Lower leg skin (tissue), 4 donors: ENCODE measurements around the gene SPDYE4. TPM values are rescaled to one million over a fixed set of nuclear protein-coding genes. Genes with fewer than 3 reads are reported as not detected.

Experiments used
- DNase-seq, 2 donors: peaks; one replicate each; pipeline ENCODE4 v3.0.0-alpha.2; 2019; ENCODE audit warnings: low spot score in 2 of 2
- H3K4me3 ChIP-seq: fragments of 200-600 bp; sonication (generic); 2 replicates; pipeline ENCODE4 v1.5.1; 2017; ENCODE audit warnings: mild to moderate bottlenecking, low read depth; ENCODE audit not compliant: poor library complexity, severe bottlenecking
- POLR2A ChIP-seq, 2 donors: fragments of 450-650 bp; IDR thresholded peaks; one replicate each; pipeline ENCODE4 v1.6.1; 2016 to 2017; ENCODE audit warnings: antibody characterized with exemption in 2 of 2, mild to moderate bottlenecking in 1 of 2, moderate library complexity in 1 of 2
- WGBS, 2 donors: methylation state at CpG; one replicate each; pipeline ENCODE4 v1.1.5; 2018; 5-methylcytosine and 5-hydroxymethylcytosine counted together
- intact Hi-C: fragments of 100-400 bp; cut with DNase I; formaldehyde crosslinking; loops from one replicate; pipeline ENCODE4 v1.15.0; 2023; ENCODE audit warnings: low total_unique reads
- total RNA-seq, 4 donors: library from RNA; depleted of rRNA; stranded (reverse); fragments of >200 nt; gene quantifications; one replicate each; pipeline ENCODE4 v1.1.0, GENCODE V29; 2016
- TF ChIP-seq, protein P1 (sequence below), 3 donors: fragments of 450-650 bp; IDR thresholded peaks; one replicate each; pipeline ENCODE4 v1.5.1; 2016; ENCODE audit warnings: antibody characterized with exemption in 3 of 3, mild to moderate bottlenecking in 3 of 3, moderate library complexity in 2 of 3

The SPDYE4 gene
- total RNA-seq, 4 donors from 2014 or later, result not detected

DNA sequence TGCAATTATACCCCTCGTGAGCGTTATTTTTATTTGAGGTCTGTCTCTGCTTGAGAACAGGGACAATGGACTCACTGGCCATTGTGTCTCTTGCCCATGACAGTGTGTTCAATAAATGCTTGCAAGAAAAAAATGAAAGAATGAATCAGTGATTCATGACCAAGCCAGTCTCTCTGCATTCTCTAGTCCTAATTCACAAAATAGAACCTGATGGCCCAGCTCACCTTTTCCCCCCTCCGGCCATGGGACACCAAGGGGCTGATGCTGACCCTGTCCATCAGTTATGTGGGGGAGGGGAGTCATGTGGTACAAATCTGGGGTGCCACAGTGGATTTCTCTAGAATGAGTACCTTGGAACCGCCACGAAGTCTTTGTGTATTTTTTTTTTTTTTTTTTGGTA is 51.9 kb downstream of the SPDYE4 start:
- intact Hi-C loops, result no loop called here
- DNase-seq, result peak in 1 of 2 donors; percentile 48
- WGBS, 2 donors, result 88 to 93% methylated on average over 5 of the region's 5 CpGs
- H3K4me3 ChIP-seq, result no peak overlapping the region
- TF ChIP-seq, protein P1, sequence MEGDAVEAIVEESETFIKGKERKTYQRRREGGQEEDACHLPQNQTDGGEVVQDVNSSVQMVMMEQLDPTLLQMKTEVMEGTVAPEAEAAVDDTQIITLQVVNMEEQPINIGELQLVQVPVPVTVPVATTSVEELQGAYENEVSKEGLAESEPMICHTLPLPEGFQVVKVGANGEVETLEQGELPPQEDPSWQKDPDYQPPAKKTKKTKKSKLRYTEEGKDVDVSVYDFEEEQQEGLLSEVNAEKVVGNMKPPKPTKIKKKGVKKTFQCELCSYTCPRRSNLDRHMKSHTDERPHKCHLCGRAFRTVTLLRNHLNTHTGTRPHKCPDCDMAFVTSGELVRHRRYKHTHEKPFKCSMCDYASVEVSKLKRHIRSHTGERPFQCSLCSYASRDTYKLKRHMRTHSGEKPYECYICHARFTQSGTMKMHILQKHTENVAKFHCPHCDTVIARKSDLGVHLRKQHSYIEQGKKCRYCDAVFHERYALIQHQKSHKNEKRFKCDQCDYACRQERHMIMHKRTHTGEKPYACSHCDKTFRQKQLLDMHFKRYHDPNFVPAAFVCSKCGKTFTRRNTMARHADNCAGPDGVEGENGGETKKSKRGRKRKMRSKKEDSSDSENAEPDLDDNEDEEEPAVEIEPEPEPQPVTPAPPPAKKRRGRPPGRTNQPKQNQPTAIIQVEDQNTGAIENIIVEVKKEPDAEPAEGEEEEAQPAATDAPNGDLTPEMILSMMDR (IDR thresholded peaks at IDR 0.05), result no peak

DNA sequence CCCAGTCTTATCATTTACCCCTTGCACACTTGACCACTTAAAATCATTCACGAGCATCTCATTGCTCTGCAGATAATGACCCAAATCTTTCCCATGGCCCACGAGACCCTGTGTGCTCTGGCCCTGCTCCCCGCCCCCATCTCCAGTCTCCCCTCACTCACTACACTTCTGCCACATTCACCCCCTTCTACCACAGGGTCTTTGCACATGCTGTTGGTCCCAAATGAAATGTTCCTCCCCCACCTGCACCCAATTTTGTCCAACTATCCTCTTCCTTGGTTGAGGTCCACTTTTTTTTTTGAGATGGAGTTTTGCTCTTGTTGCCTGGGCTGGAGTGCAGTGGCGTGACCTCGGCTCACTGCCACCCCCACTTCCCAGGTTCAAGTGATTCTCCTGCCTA is 52.9 kb downstream of the SPDYE4 start:
- intact Hi-C loops, result no loop called here
- no peak overlapping the region for H3K4me3 ChIP-seq
- TF ChIP-seq, protein P1 (IDR thresholded peaks at IDR 0.05), result no peak
- no peak for TF ChIP-seq POLR2A (IDR thresholded peaks at IDR 0.05)
- WGBS, 2 donors, result 98% methylated on average over 5 of the region's 5 CpGs
- peak in 1 of 2 donors; percentile 21 for DNase-seq

DNA sequence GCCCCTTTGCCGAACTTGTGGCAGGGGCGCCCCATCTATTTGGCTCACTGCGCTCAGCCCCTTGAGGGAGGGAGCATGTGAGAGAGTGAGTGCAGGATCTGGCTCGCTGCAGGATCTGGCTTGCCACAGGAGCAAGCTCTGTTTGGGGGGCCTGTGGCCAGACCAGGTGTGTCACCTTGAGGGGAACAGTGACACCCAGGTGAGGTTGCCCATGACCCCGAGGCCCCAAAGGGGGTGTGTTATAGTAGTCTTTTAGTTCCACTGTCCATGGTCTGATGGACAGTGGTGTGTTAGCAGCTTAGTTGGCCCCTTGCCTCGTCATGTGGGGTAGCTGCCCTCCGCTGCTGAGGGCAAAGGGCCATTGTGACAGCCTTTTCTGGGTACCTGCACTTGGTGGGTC is 55.3 kb downstream of the SPDYE4 start:
- intact Hi-C loops, result no loop called here

DNA sequence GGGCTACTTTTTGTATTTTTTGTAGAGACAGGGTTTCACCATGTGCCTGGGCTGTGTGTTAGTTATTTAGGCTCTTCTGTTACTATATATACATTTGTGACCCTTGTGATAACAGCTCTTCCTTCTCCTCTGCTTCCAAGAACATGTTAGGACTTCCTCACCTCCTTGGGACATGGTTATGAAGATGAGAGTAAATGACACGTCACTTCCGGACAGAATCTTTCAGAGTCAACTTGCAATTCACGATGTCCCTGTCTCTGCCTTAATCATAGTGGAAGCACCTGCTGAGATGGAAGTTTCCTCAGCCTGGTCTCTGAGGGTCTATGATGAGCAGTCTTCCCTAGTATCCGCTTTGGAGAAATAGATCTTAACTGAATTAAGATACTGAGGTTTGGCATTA is 56.6 kb downstream of the SPDYE4 start:
- WGBS, 2 donors, result 66 to 75% methylated on average over 4 of the region's 4 CpGs

More for the DNA sequence above, 55.3 kb downstream of the SPDYE4 start:
- no peak overlapping the region for H3K4me3 ChIP-seq
- no peak for TF ChIP-seq POLR2A (IDR thresholded peaks at IDR 0.05)
- TF ChIP-seq, protein P1 (IDR thresholded peaks at IDR 0.05), result no peak
- WGBS, 2 donors, result 70 to 86% methylated on average over 7 of the region's 7 CpGs
- peak in 1 of 2 donors; percentile 50 for DNase-seq

DNA sequence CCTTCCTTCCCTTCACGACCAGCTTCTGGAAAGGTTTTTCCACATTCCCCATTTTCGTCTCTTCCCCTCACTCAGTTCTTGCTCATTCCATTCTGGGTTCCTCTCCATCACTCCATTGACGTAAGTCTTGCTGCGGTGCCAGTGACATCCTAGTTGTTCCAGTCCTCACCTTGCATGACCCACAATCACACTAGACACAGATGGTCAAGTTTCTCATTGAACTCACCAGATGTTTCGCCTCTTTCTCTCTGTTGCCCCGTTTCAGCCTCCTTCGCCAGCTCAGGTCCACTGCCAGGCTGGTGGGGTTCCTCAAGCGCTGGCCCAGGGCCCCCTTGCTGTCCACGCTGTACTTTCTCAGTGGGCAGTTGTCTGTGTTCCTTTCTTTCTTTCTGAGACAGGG is 57.1 kb downstream of the SPDYE4 start:
- peak in 1 of 2 donors; percentile 53 for DNase-seq
- 82% methylated on average over 9 of the region's 9 CpGs for WGBS, 2 donors
- TF ChIP-seq POLR2A (IDR thresholded peaks at IDR 0.05), result no peak
- TF ChIP-seq, protein P1 (IDR thresholded peaks at IDR 0.05), result no peak
- intact Hi-C loops, result no loop called here
- no peak overlapping the region for H3K4me3 ChIP-seq

More for the DNA sequence above, 56.6 kb downstream of the SPDYE4 start:
- intact Hi-C loops, result no loop called here
- no peak overlapping the region for H3K4me3 ChIP-seq
- no peak for TF ChIP-seq POLR2A (IDR thresholded peaks at IDR 0.05)
- TF ChIP-seq, protein P1 (IDR thresholded peaks at IDR 0.05), result no peak
- peak in 1 of 2 donors; percentile 8 for DNase-seq

Other genes with a start within 250 kb of the SPDYE4 start
- gene MYH10, start 127.8 kb downstream of the SPDYE4 start, total RNA-seq, result 10 to 100 TPM in 2 of 4 donors, 1 to 10 TPM in 2; 6.7 to 17.2 (median 11.4) TPM
- not detected for gene CCDC42, start 13.7 kb downstream of the SPDYE4 start, total RNA-seq
- gene MFSD6L, start 40.8 kb upstream of the SPDYE4 start, total RNA-seq, result under 1 TPM in 2 of 4 donors, not detected in 2; 0.19 to 0.23 TPM
- gene PIK3R6, start 109.1 kb upstream of the SPDYE4 start, total RNA-seq, result 1 to 10 TPM in 2 of 4 donors, under 1 TPM in 2; 0.52 to 2.5 (median 1.1) TPM
- 10 to 100 TPM in 2 of 4 donors, 1 to 10 TPM in 2; 3.6 to 12.0 (median 8.2) TPM for gene PIK3R5, start 207.2 kb upstream of the SPDYE4 start, total RNA-seq